Tibial nerve (tissue), 3 donors: ENCODE data around the gene GPC3.

Experiments
- POLR2A ChIP-seq, 2 donors: fragments of 450-650 bp; IDR thresholded peaks; one replicate each; pipeline ENCODE4 v1.6.1; 2017; ENCODE audit warnings: antibody characterized with exemption in 2 of 2, mild to moderate bottlenecking in 2 of 2, moderate library complexity in 2 of 2
- TF ChIP-seq, protein P1 (sequence below), 5 experiments: fragments of 200-600 bp in 3 of 5; fragments of 450-650 bp in 2 of 5; sonication (generic) in 3 of 5; IDR thresholded peaks; one replicate each; pipeline ENCODE4 v1.5.1; 2016 to 2019; ENCODE audit warnings: antibody characterized with exemption in 5 of 5, mild to moderate bottlenecking in 3 of 5, moderate library complexity in 2 of 5

DNA sequence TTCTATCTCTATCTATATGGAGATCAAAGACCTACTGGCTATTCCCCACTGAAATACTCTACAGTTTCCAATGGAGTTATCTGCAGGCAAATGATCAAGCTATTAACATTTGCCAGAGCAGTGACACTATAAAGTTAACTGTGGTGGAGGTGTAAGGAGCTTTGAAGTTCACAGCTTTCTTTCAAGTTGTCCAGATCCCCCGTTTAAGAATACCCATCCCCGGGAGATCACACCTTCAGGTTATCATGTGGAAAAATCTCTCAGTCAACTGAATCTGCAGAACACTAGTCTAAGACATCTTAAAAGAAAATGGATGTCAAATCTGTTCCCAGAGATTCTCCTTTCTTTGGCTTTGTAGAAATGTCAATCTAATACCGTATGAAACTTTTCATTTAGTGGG, 80.1 kb downstream of the GPC3 start:
- TF ChIP-seq, protein P1, sequence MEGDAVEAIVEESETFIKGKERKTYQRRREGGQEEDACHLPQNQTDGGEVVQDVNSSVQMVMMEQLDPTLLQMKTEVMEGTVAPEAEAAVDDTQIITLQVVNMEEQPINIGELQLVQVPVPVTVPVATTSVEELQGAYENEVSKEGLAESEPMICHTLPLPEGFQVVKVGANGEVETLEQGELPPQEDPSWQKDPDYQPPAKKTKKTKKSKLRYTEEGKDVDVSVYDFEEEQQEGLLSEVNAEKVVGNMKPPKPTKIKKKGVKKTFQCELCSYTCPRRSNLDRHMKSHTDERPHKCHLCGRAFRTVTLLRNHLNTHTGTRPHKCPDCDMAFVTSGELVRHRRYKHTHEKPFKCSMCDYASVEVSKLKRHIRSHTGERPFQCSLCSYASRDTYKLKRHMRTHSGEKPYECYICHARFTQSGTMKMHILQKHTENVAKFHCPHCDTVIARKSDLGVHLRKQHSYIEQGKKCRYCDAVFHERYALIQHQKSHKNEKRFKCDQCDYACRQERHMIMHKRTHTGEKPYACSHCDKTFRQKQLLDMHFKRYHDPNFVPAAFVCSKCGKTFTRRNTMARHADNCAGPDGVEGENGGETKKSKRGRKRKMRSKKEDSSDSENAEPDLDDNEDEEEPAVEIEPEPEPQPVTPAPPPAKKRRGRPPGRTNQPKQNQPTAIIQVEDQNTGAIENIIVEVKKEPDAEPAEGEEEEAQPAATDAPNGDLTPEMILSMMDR (IDR thresholded peaks at IDR 0.05) = no peak
- TF ChIP-seq POLR2A (IDR thresholded peaks at IDR 0.05) = no peak
